Transverse colon (tissue), 3 donors: ENCODE data around the gene SMIM27.

Source experiments
- CTCF ChIP-seq, 5 experiments: fragments of 200-600 bp in 3 of 5; fragments of 450-650 bp in 2 of 5; sonication (generic) in 3 of 5; IDR thresholded peaks; 1 replicate in 2 of 5; 2 replicates in 3 of 5; pipeline ENCODE4 v1.5.1; 2016 to 2017; ENCODE audit warnings: antibody characterized with exemption in 5 of 5, inconsistent platforms in 3 of 5, mild to moderate bottlenecking in 2 of 5, moderate library complexity in 1 of 5
- EP300 ChIP-seq: sonication (generic); formaldehyde crosslinking; IDR thresholded peaks from one replicate; pipeline ENCODE4 v1.6.1; 2017; ENCODE audit warnings: antibody characterized with exemption, low read depth
- POLR2A ChIP-seq: fragments of 450-650 bp; IDR thresholded peaks from one replicate; pipeline ENCODE4 v1.6.1; 2016; ENCODE audit warnings: antibody characterized with exemption, mild to moderate bottlenecking, moderate library complexity

- TF ChIP-seq EP300 (no peak), POLR2A (no peak), CTCF (IDR thresholded peaks at IDR 0.05) (no peak)
These were observed 32.7 kb downstream of the SMIM27 start for GRCh38 chr9:32584784-32585183.
